Adrenal gland (tissue), 12 donors: Measurements from ENCODE around the gene IMPA2. TPM values are rescaled to one million over a fixed set of nuclear protein-coding genes. Genes with fewer than 3 reads are reported as not detected.

Source experiments
- DNase-seq, 7 donors: peaks; one replicate each; pipeline ENCODE4 v3.0.0-alpha.2; 2019 to 2020
- H3K27ac ChIP-seq, 5 donors: fragments of 200-600 bp; sonication (generic) in 4 of 5; 1 replicate in 3 of 5; 2 replicates in 2 of 5; pipeline versions ENCODE4 v1.5.1 to v1.8.0; 2016 to 2020; ENCODE audit warnings: mild to moderate bottlenecking in 1 of 5
- H3K27me3 ChIP-seq: fragments of 200-600 bp; 2 replicates; pipeline ENCODE4 v1.8.0; 2021
- H3K36me3 ChIP-seq, 2 donors: fragments of 200-600 bp; replicated peaks in 1 of 2; 1 replicate in 1 of 2; 2 replicates in 1 of 2; pipeline versions ENCODE4 v1.5.1 to v1.8.0; 2018 to 2022
- H3K4me1 ChIP-seq, 2 donors: fragments of 200-600 bp; replicated peaks in 1 of 2; 1 replicate in 1 of 2; 2 replicates in 1 of 2; pipeline versions ENCODE4 v1.5.1 to v1.8.0; 2018 to 2021
- H3K4me3 ChIP-seq, 4 donors: fragments of 200-600 bp; sonication (generic) in 3 of 4; one replicate each; pipeline ENCODE4 v1.5.1; 2016 to 2018
- H3K9me3 ChIP-seq, 3 donors: fragments of 200-600 bp; sonication (generic) in 1 of 3; replicated peaks in 1 of 3; 1 replicate in 2 of 3; 2 replicates in 1 of 3; pipeline versions ENCODE4 v1.5.1 to v1.8.0; 2016 to 2021
- CTCF ChIP-seq, 6 experiments: fragments of 450-650 bp in 4 of 6; fragments of 200-600 bp in 2 of 6; sonication (generic) in 1 of 6; IDR thresholded peaks; 1 replicate in 5 of 6; 2 replicates in 1 of 6; pipeline versions ENCODE4 v1.5.1 to v1.8.0; 2016 to 2021; ENCODE audit warnings: antibody characterized with exemption in 6 of 6, mild to moderate bottlenecking in 2 of 6, moderate library complexity in 1 of 6
- POLR2A ChIP-seq, 2 donors: fragments of 450-650 bp; IDR thresholded peaks; one replicate each; pipeline ENCODE4 v1.6.1; 2017; ENCODE audit warnings: antibody characterized with exemption in 2 of 2, mild to moderate bottlenecking in 2 of 2, moderate library complexity in 1 of 2
- WGBS, 4 donors: extraction: QIAGEN DNeasy Blood & Tissue Kit in 2 of 4; methylation state at CpG; one replicate each; pipeline versions ENCODE4 v1.1.5 to v1.1.7; 2013 to 2017; 5-methylcytosine and 5-hydroxymethylcytosine counted together
- intact Hi-C, 2 donors: fragments of 100-400 bp; cut with DNase I; formaldehyde crosslinking; loops; one replicate each; pipeline versions ENCODE4 v1.14.1 to v1.15.0; 2022 to 2023
- polyA plus RNA-seq, 3 donors: library from polyadenylated mRNA; stranded (reverse); fragments of 200-250 nt in 2 of 3; fragments of 350-450 nt in 1 of 3; fragmentation: Illumina TruSeq in 1 of 3; extraction: RNeasy Lipid Tissue Mini Kit (QIAGEN cat#74804) in 1 of 3; gene quantifications; one replicate each; pipeline ENCODE4 v1.2.3, GENCODE V29; 2013 to 2014
- small RNA-seq, 2 donors: library from RNA; depleted of rRNA; stranded (forward); fragments of <200 nt; gene quantifications; one replicate each; pipeline ENCODE3, GENCODE V24; 2016
- total RNA-seq, 9 donors: library from RNA; depleted of rRNA in 4 of 9; stranded (reverse); fragments of >200 nt in 4 of 9; fragments of 120-200 nt in 1 of 9; fragmentation: NEBNext Ultra II Directional in 1 of 9; extraction: Animal tissue kit (Norgen Biotek cat#: 25700) in 1 of 9; gene quantifications; one replicate each; pipeline versions ENCODE4 v1.1.0 to v1.2.4, GENCODE V29; 2013 to 2023
- donor health status: healthy with polysubstance abuse.
- donor health status: Bipolar disorder and iron deficiency.
- donor health status: DM: yes; HTN: yes; CAD: no.
- donor health status: DM: no; HTN: no; CAD: no.
- donor health status: DM: no; HTN: no; CAD: no.
- donor health status: DM: yes; HTN: yes; CAD: no.

The IMPA2 gene
- total and polyA plus RNA-seq, 12 donors = 7.9 to 41.3 (median 20.4) TPM

- 61 to 79% (median 73%) methylated on average over 6 of the region's 6 CpGs for WGBS, 4 donors
- TF ChIP-seq POLR2A (IDR thresholded peaks at IDR 0.05) (no peak), CTCF (IDR thresholded peaks at IDR 0.05) (no peak)
- no peak for DNase-seq
- intact Hi-C loops = no loop called here
- H3K27me3 ChIP-seq = no peaks in the 10 kb centered on the region
- no peak overlapping the region for H3K27ac ChIP-seq
- H3K36me3 ChIP-seq = no peaks in the 10 kb centered on the region
- H3K4me3 ChIP-seq = no peak overlapping the region
- no peaks in the 10 kb centered on the region for H3K4me1 ChIP-seq
- H3K9me3 ChIP-seq = no peaks in the 10 kb centered on the region
These were observed 98.4 kb downstream of the IMPA2 start for GRCh38 chr18:12079491-12080237.

Small RNA genes within 50 kb of the gene (small RNA-seq; reads per million reads assigned to genes)
- gene AP001542.1 = 0 reads per million in 2 donors

Other genes starting within 250 kb of the IMPA2 start
- gene CHMP1B, start 130.1 kb upstream of the IMPA2 start, total RNA-seq = 10 to 100 TPM; 37.8 to 52.2 (median 42.8) TPM
- 10 to 100 TPM; 17.5 to 52.6 (median 29.1) TPM for gene CHMP1B, start 130.1 kb upstream of the IMPA2 start, polyA plus RNA-seq
- gene MPPE1, start 73.2 kb upstream of the IMPA2 start, total RNA-seq = 10 to 100 TPM; 17.0 to 44.7 (median 33.0) TPM
- 10 to 100 TPM; 23.1 to 29.7 (median 24.0) TPM for gene MPPE1, start 73.2 kb upstream of the IMPA2 start, polyA plus RNA-seq
- gene ANKRD62, start 112.3 kb downstream of the IMPA2 start, total RNA-seq = not detected
- gene ANKRD62, start 112.3 kb downstream of the IMPA2 start, polyA plus RNA-seq = not detected